ENCODE measurements around the gene OSBPL3. TPM values are rescaled to one million over a fixed set of nuclear protein-coding genes. Genes with fewer than 3 reads are reported as not detected.

OSBPL3 gene
- total RNA-seq, 1 experiment from 2014 or later: 36.8 TPM

- CTCF ChIA-PET: no interaction called here
- peaks cover 10 to 15% of the 10 kb centered on the region in 2 experiments for H3K4me1 ChIP-seq (ENCODE audit: control insufficient read depth in 1 of 2, insufficient read depth in 2 of 2, low read length in 2 of 2)
- H3K9ac ChIP-seq (ENCODE audit: low read length): no peak overlapping the region
- TF ChIP-seq CTCF (IDR thresholded peaks at IDR 0.05 in 2 of 3, conservative IDR thresholded peaks at IDR 0.05 in 1 of 3; ENCODE audit: borderline replicate concordance in 1 of 3, insufficient read depth in 1 of 3, low read depth in 2 of 3, low read length in 2 of 3) (no peak), ZNF274 (IDR thresholded peaks at IDR 0.05; ENCODE audit: low read depth, low read length) (no peak), SRF (IDR thresholded peaks at IDR 0.05; ENCODE audit: low read depth) (no peak)
- RAD21 ChIA-PET (ENCODE audit: low non-redundant PET in 1 of 2, low total read pairs in 2 of 2, uncharacterized antibody in 2 of 2, unreplicated experiment in 2 of 2): no interaction called here
- no peaks in the 10 kb centered on the region for H3K9me3 ChIP-seq (ENCODE audit: control insufficient read depth in 1 of 2, insufficient read depth in 1 of 2, low read depth in 1 of 2, low read length in 2 of 2)
- no peaks in the 10 kb centered on the region for H3K9me2 ChIP-seq (ENCODE audit: insufficient read depth)
- H4K20me1 ChIP-seq (ENCODE audit: insufficient read depth): 0 out of 2 replicates have a peak, but pooled peaks cover 3% of the 10 kb centered on the region
- H3K79me2 ChIP-seq (ENCODE audit: insufficient read depth, low read length): no peaks in the 10 kb centered on the region; the same call in 1 of the 2 replicates
- DNase-seq (ENCODE audit: low read depth, low spot score) (no peak), ATAC-seq (no peak)
- intact Hi-C loops (cut with micrococcal nuclease): no loop called here
- H3K36me3 ChIP-seq (ENCODE audit: control insufficient read depth in 1 of 2, insufficient read depth in 2 of 2, low read length in 2 of 2): peaks cover 6 to 21% of the 10 kb centered on the region in 2 experiments; a peak in 2 of 4 replicates
- no peak overlapping the region for H3K27ac ChIP-seq (ENCODE audit: low read depth, low read length)
- H3K4me2 ChIP-seq (ENCODE audit: low read length): no peak overlapping the region
- POLR2A ChIA-PET: no interaction called here
- BruUV-seq (replicated peaks): no TSS peak
- no peak overlapping the region for H3K4me3 ChIP-seq (replicated peaks in 1 of 2; ENCODE audit: low read depth in 1 of 2, low read length in 2 of 2)
- no peaks in the 10 kb centered on the region for H3K27me3 ChIP-seq (ENCODE audit: insufficient read depth, low read length)
- H2AFZ ChIP-seq (ENCODE audit: low read depth, low read length, poor library complexity, severe bottlenecking): no peak overlapping the region
Measured at GRCh38 chr7:24847754-24848153, 132.2 kb downstream of the OSBPL3 start.

- Histone ChIP-seq H2AFZ (ENCODE audit: low read depth, low read length, poor library complexity, severe bottlenecking) (no peak overlapping the region), H4K20me1 (ENCODE audit: insufficient read depth) (0 out of 2 replicates have a peak, but pooled peaks cover 3% of the 10 kb centered on the region), H3K9me3 (ENCODE audit: control insufficient read depth in 1 of 2, insufficient read depth in 1 of 2, low read depth in 1 of 2, low read length in 2 of 2) (no peaks in the 10 kb centered on the region), H3K4me3 (replicated peaks in 1 of 2; ENCODE audit: low read depth in 1 of 2, low read length in 2 of 2) (no peak overlapping the region), H3K4me1 (ENCODE audit: control insufficient read depth in 1 of 2, insufficient read depth in 2 of 2, low read length in 2 of 2) (no peaks in the 10 kb centered on the region), H3K79me2 (ENCODE audit: insufficient read depth, low read length) (no peaks in the 10 kb centered on the region), H3K36me3 (ENCODE audit: control insufficient read depth in 1 of 2, insufficient read depth in 2 of 2, low read length in 2 of 2) (peaks cover 0 to 13% of the 10 kb centered on the region in 2 experiments; a peak in 2 of 4 replicates), H3K27me3 (ENCODE audit: insufficient read depth, low read length) (no peaks in the 10 kb centered on the region), H3K9me2 (ENCODE audit: insufficient read depth) (no peaks in the 10 kb centered on the region), H3K4me2 (ENCODE audit: low read length) (no peak overlapping the region), H3K27ac (ENCODE audit: low read depth, low read length) (no peak overlapping the region), H3K9ac (ENCODE audit: low read length) (no peak overlapping the region)
- BruUV-seq (replicated peaks): no TSS peak
- CTCF ChIA-PET: interaction anchor here (1.0 kb wide), 1 partner anchor 32 kb away, joined by 3 read pairs; no protein-coding TSS in a partner anchor
- no peak for DNase-seq (ENCODE audit: low read depth, low spot score)
- RAD21 ChIA-PET (ENCODE audit: low non-redundant PET in 1 of 2, low total read pairs in 2 of 2, uncharacterized antibody in 2 of 2, unreplicated experiment in 2 of 2): no interaction called here
- no peak for ATAC-seq
- intact Hi-C loops (cut with micrococcal nuclease): no loop called here
- POLR2A ChIA-PET: no interaction called here
- TF ChIP-seq SP1 (IDR thresholded peaks at IDR 0.05; ENCODE audit: low read depth) (no peak), ATF3 (IDR thresholded peaks at IDR 0.05) (no peak), POLR2AphosphoS5 (IDR thresholded peaks at IDR 0.05; ENCODE audit: low read depth, low read length) (no peak), ZBTB33 (IDR thresholded peaks at IDR 0.05; ENCODE audit: extremely low read depth, insufficient replicate concordance, low read length) (no peak), JUND (IDR thresholded peaks at IDR 0.05) (no peak), SRF (IDR thresholded peaks at IDR 0.05; ENCODE audit: low read depth) (no peak), ZFX (IDR thresholded peaks at IDR 0.05) (no peak), TCF7L2 (IDR thresholded peaks at IDR 0.05; ENCODE audit: borderline replicate concordance, extremely low read depth, insufficient read depth, insufficient read length) (no peak), FOSL1 (IDR thresholded peaks at IDR 0.05; ENCODE audit: low read depth) (no peak), EZH2phosphoT487 (IDR thresholded peaks at IDR 0.05; ENCODE audit: borderline replicate concordance) (no peak), CEBPB (IDR thresholded peaks at IDR 0.05; ENCODE audit: low read depth) (no peak), EZH2 (IDR thresholded peaks at IDR 0.05) (no peak), ELF1 (IDR thresholded peaks at IDR 0.05; ENCODE audit: borderline replicate concordance, low read depth) (no peak), ZNF274 (IDR thresholded peaks at IDR 0.05; ENCODE audit: low read depth, low read length) (no peak), MAX (IDR thresholded peaks at IDR 0.05) (no peak), EGR1 (IDR thresholded peaks at IDR 0.05; ENCODE audit: low read depth) (no peak)
Measured at GRCh38 chr7:24843821-24844434, 136.1 kb downstream of the OSBPL3 start.

All from HCT116 (cell line).